GM13977 (cell line): Measurements from ENCODE around the gene UAP1.

Experiments used
- DNase-seq: peaks from one replicate; pipeline ENCODE4 v3.0.0; 2012; ENCODE audit warnings: low spot score
- in situ Hi-C: fragments of 300-500 bp; cut with MboI; formaldehyde crosslinking; loops from one replicate; pipeline ENCODE4 v1.12.0; 2022; ENCODE audit warnings: low sequenced_read_pairs, low pct_unique_long_range_greater_than_20kb, mixed read lengths, inconsistent platforms; ENCODE audit not compliant: unreplicated experiment
- TF ChIP-seq, protein P1 (sequence below): IDR thresholded peaks from 2 replicates; pipeline ENCODE4 v1.5.1; 2012; ENCODE audit warnings: mild to moderate bottlenecking, control low read depth; ENCODE audit not compliant: insufficient read depth; ENCODE audit errors: extremely low read depth, missing control alignments

The UAP1 gene

DNA sequence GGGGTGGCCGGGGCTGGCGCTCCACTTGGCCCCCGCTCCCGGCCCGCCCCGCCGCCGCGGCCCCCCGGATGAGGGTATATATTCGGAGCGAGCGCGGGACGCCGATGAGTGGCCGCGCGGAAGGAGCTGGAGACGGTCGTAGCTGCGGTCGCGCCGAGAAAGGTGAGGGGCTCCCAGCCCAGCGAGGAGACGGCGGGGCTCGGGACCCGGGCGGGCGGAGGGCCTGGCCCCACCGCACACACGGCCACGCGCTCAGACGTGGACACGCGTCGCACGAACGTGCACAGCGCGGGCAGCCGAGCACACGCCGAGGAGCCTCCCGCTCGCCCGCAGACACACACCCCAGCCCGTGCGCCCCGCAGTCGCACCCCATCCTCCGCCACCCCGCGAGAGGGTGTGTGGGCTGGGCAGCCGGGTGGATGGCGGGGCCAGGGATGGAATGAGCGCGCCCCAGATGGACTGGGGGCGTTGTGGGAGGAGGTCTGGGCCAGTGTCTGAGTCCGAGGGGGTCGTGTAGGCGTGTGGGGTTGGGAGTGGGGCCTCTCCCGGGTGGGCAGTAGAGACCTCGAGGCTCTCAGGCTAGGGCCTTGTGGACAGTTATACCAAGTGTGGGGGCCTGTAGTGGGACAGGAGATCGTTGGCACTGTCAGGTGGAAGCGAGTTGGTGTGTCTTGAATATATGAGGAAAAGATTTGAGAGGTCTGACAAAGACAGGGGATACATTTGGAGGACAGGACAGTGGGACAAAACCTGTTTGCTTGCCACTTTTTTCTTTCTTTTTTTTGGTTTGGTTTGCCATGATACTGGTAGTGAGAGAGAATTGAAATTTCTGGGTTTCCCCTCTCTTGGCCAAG lies at the start of gene UAP1:
TSS of gene UAP1 (plus strand) at position 107 of the 854 bp plus-strand sequence. CDS start 4,347 bp downstream, outside the sequence.
- DNase-seq: no peak
- in situ Hi-C loops: no loop called here
- TF ChIP-seq, protein P1, sequence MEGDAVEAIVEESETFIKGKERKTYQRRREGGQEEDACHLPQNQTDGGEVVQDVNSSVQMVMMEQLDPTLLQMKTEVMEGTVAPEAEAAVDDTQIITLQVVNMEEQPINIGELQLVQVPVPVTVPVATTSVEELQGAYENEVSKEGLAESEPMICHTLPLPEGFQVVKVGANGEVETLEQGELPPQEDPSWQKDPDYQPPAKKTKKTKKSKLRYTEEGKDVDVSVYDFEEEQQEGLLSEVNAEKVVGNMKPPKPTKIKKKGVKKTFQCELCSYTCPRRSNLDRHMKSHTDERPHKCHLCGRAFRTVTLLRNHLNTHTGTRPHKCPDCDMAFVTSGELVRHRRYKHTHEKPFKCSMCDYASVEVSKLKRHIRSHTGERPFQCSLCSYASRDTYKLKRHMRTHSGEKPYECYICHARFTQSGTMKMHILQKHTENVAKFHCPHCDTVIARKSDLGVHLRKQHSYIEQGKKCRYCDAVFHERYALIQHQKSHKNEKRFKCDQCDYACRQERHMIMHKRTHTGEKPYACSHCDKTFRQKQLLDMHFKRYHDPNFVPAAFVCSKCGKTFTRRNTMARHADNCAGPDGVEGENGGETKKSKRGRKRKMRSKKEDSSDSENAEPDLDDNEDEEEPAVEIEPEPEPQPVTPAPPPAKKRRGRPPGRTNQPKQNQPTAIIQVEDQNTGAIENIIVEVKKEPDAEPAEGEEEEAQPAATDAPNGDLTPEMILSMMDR: no peak

DNA sequence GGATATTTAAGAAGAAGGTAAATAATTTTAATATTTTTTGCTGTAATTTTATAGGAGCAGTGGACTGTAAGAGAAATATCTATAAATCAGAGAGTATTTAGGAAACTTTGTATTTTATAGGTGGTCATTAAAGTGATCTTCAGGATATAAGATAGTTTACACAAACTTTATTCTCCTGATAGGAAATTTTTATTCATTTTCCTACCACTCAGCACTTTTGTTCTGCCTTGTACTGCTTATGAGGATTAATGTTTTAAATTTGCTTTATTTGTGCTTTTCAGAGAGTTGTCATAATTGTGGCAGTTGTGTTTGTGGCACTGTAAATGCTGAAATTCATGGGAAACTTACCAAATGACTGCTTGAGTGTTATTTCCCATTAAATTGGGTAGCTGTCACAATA lies 34.2 kb upstream of the UAP1 start:
- TF ChIP-seq, protein P1: no peak
- no peak for DNase-seq
- in situ Hi-C loops: no loop called here

DNA sequence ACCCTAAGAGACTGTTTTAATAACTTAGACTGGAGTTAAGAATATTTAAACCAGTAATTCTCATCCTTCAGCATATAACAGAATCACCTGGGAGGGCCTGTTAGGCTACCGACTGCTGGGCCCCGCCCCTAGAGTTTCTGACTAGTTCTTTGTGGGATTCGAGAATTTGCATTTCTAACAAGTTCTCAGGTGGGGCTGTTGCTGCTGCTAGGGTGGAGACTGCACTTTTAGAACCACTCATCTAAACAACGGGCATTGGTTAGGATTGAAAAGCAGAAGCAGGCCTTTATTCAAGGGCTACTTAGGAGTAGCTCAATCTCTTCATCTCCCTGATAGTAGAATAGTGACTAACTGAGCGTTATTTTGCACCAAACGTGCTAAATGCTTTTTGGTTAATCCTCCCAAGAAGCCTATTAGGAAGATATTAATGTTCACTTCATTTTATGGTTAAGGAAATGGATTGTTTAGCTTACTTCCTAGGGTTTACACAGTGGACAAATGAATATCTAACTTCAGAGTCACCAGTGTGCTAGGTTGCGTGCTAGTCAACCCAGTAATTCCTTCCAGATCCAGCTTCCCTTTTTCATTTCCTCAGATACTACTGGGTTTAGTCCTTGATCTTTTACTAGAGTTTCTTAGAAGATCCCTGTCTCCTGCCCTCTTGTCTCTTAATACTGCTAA lies 31.1 kb upstream of the UAP1 start:
- in situ Hi-C loops: no loop called here
- TF ChIP-seq, protein P1: no peak
- peak; percentile 60 for DNase-seq

DNA sequence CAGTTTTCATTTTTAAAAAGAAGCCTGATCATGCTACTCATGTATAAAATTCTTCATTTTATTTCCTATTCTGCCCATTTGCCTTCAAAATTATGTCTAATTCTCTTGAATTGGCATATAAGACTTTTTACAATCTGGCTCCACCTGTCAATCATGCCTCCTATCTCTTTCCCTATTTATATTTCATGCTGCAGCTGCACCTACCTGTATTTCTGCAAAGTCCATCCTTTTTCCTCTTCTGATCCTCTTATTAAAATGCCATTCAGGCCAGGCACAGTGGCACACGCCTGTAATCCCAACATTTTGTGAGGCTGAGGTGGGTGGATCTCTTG lies 30.6 kb upstream of the UAP1 start:
- TF ChIP-seq, protein P1: no peak
- in situ Hi-C loops: no loop called here
- DNase-seq: no peak

DNA sequence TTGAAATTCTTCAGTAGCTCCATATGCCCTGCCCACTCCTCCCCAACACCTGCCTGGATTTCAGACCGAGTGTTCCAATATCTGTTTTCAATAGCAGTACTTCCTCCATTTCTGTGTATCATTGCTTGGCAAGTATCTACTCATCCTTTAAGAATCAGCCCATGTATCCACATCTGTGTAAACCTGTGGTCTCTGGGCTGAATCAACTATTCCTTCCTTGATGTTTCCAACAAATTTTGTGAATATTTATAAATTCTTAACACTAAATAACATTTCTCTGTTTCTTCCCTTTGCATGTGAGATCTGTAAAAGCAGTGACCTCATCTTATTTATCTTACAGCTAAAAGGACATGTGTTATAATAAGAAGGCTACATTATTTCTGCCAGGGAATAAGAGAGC lies 26.0 kb upstream of the UAP1 start:
- TF ChIP-seq, protein P1: no peak
- in situ Hi-C loops: no loop called here
- no peak for DNase-seq

DNA sequence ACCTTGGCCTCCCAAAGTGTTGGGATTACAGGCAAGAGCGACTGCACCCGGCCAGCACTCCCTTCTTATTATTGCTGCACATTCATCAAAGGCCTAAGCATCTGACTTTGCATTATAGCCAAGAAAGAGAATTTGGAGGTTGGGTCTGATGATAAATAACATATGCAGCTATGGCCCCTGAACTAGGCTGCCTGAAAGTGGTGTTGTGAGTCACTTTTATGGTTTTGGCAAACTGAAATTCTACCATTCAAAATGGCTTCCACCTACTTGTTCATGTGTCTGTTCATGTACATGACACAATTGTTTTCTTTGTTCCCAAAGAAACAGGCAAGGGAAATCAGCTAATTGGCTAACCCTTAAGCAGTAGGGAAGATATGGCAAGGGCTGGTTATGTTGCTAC lies 25.0 kb upstream of the UAP1 start:
- in situ Hi-C loops: no loop called here
- TF ChIP-seq, protein P1: no peak
- no peak for DNase-seq
